Panc1 (cell line): ENCODE results near the gene AKAP13. TPM values are rescaled to one million over a fixed set of nuclear protein-coding genes. Genes with fewer than 3 reads are reported as not detected.

Experiments used
- ATAC-seq: fragments of 200-7000 bp; cut with Tn5 transposase; 2 replicates; pipeline ENCODE4 v1.9.1; 2020; ENCODE audit warnings: mild to moderate bottlenecking, moderate library complexity
- BruUV-seq: library from RNA; stranded (reverse); fragments of 400-500 nt; replicated peaks from 2 replicates; lab custom pipeline; 2021; lab: Mats Ljungman, UMichigan
- CTCF ChIA-PET: fragments of 300-600 bp; sonication (Branson Sonifier 250); formaldehyde crosslinking; loops from one replicate; lab custom pipeline; 2022; ENCODE audit warnings: antibody characterized with exemption; lab: Charles Lee
- POLR2A ChIA-PET: fragments of 300-600 bp; sonication (Branson Sonifier 250); formaldehyde crosslinking; loops from one replicate; lab custom pipeline; 2022; ENCODE audit warnings: antibody characterized with exemption; lab: Charles Lee
- DNase-seq: peaks from one replicate; pipeline ENCODE4 v3.0.0-alpha.2; 2010; ENCODE audit warnings: low read depth, low spot score
- H3K27ac ChIP-seq: 2 replicates; pipeline ENCODE4 v1.5.1; 2011; ENCODE audit warnings: mild to moderate bottlenecking, low read length, inconsistent platforms
- H3K27me3 ChIP-seq: fragments of 200-500 bp; sonication (Bioruptor generic); 2 replicates; pipeline ENCODE4 v1.6.0; 2014; ENCODE audit warnings: low read length, inconsistent platforms; ENCODE audit not compliant: control insufficient read depth, insufficient read depth
- H3K36me3 ChIP-seq: fragments of 200-500 bp; sonication (Bioruptor generic); 2 replicates; pipeline ENCODE4 v1.5.1; 2014; ENCODE audit warnings: inconsistent platforms, mild to moderate bottlenecking, low read length, moderate library complexity; ENCODE audit not compliant: control insufficient read depth, insufficient read depth
- H3K4me1 ChIP-seq: 2 replicates; pipeline ENCODE4 v1.5.1; 2011; ENCODE audit warnings: inconsistent platforms, mild to moderate bottlenecking, low read length, moderate library complexity; ENCODE audit not compliant: control insufficient read depth, insufficient read depth
- H3K4me3 ChIP-seq, 2 experiments: 2 replicates each; pipeline ENCODE4 v1.5.1; 2011 to 2012; ENCODE audit warnings: low read depth in 2 of 2, low read length in 2 of 2, mild to moderate bottlenecking in 2 of 2, inconsistent platforms in 1 of 2, moderate library complexity in 1 of 2
- H3K9me3 ChIP-seq: fragments of 200-500 bp; sonication (Bioruptor generic); 2 replicates; pipeline ENCODE4 v1.5.1; 2014; ENCODE audit warnings: low read depth, mild to moderate bottlenecking, inconsistent platforms, low read length, moderate library complexity; ENCODE audit not compliant: control insufficient read depth, insufficient read depth
- POLR2AphosphoS5 ChIP-seq: IDR thresholded peaks from 2 replicates; pipeline ENCODE4 v1.6.1; 2012; ENCODE audit warnings: mild to moderate bottlenecking, low read depth, low read length, moderate library complexity
- SIN3A ChIP-seq: IDR thresholded peaks from 2 replicates; pipeline ENCODE4 v1.6.1; 2012; ENCODE audit warnings: low read depth, mild to moderate bottlenecking, low read length, moderate library complexity, borderline replicate concordance; ENCODE audit not compliant: insufficient read depth
- TCF7L2 ChIP-seq: IDR thresholded peaks from 2 replicates; pipeline ENCODE4 v1.6.1; 2011; ENCODE audit warnings: mild to moderate bottlenecking, low read depth, low read length, inconsistent platforms
- in situ Hi-C: cut with HindIII; loops from 2 replicates; pipeline ENCODE4 v1.10.0; 2016; ENCODE audit warnings: low sequenced_read_pairs, low pct_unique_long_range_greater_than_20kb
- intact Hi-C: fragments of 100-400 bp; cut with micrococcal nuclease; formaldehyde crosslinking; loops from one replicate; pipeline ENCODE4 v1.10.0; 2022; ENCODE audit not compliant: unreplicated experiment
- total RNA-seq: library from RNA; stranded (reverse); gene quantifications from one replicate; pipeline ENCODE4 v1.2.1, GENCODE V29; 2021; ENCODE audit not compliant: unreplicated experiment
- TF ChIP-seq, protein P1 (sequence below), 2 experiments: IDR thresholded peaks; 2 replicates each; pipeline ENCODE4 v1.6.1; 2011 to 2012; ENCODE audit warnings: low read depth in 2 of 2, control low read depth in 1 of 2, low read length in 1 of 2, mild to moderate bottlenecking in 1 of 2, moderate library complexity in 1 of 2; ENCODE audit not compliant: insufficient read depth in 1 of 2
- TF ChIP-seq, protein P2 (sequence below): fragments of 450-650 bp; IDR thresholded peaks from 2 replicates; pipeline ENCODE4 v1.5.1; 2017; ENCODE audit warnings: mild to moderate bottlenecking

The AKAP13 gene
- total RNA-seq, 1 experiment from 2014 or later: 94.2 TPM

DNA sequence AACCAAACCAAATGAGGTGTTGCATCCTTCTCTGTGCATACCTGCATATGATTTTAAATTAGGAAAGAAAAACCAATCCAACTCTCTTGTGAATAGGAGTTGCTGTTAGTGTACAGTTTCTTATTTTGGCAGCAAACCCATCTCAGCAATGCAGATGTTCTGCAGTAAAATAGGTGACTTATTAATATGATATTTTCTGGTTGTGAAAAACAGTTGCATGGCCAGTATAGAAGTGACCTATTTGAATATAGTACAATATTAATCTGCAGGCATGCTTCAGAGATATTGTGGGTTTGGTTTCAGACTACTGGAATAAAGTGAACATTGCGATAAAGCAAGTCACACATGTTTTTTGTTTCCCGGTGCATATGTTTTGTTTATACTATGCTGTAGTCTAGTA, 42.2 kb downstream of the AKAP13 start:
- Histone ChIP-seq H3K4me1 (peaks cover 16% of the 10 kb centered on the region), H3K4me3 (no peak overlapping the region), H3K27me3 (no peaks in the 10 kb centered on the region), H3K27ac (no peak overlapping the region), H3K9me3 (no peaks in the 10 kb centered on the region), H3K36me3 (no peaks in the 10 kb centered on the region)
- no peak for DNase-seq
- no peak for ATAC-seq
- no TSS peak for BruUV-seq
- TF ChIP-seq, protein P1, sequence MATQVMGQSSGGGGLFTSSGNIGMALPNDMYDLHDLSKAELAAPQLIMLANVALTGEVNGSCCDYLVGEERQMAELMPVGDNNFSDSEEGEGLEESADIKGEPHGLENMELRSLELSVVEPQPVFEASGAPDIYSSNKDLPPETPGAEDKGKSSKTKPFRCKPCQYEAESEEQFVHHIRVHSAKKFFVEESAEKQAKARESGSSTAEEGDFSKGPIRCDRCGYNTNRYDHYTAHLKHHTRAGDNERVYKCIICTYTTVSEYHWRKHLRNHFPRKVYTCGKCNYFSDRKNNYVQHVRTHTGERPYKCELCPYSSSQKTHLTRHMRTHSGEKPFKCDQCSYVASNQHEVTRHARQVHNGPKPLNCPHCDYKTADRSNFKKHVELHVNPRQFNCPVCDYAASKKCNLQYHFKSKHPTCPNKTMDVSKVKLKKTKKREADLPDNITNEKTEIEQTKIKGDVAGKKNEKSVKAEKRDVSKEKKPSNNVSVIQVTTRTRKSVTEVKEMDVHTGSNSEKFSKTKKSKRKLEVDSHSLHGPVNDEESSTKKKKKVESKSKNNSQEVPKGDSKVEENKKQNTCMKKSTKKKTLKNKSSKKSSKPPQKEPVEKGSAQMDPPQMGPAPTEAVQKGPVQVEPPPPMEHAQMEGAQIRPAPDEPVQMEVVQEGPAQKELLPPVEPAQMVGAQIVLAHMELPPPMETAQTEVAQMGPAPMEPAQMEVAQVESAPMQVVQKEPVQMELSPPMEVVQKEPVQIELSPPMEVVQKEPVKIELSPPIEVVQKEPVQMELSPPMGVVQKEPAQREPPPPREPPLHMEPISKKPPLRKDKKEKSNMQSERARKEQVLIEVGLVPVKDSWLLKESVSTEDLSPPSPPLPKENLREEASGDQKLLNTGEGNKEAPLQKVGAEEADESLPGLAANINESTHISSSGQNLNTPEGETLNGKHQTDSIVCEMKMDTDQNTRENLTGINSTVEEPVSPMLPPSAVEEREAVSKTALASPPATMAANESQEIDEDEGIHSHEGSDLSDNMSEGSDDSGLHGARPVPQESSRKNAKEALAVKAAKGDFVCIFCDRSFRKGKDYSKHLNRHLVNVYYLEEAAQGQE (IDR thresholded peaks at IDR 0.05; ENCODE audit: insufficient read depth in 1 of 2, low read depth in 2 of 2, low read length in 1 of 2): no peak
- TF ChIP-seq TCF7L2: no peak
- TF ChIP-seq POLR2AphosphoS5: no peak
- TF ChIP-seq, protein P2, sequence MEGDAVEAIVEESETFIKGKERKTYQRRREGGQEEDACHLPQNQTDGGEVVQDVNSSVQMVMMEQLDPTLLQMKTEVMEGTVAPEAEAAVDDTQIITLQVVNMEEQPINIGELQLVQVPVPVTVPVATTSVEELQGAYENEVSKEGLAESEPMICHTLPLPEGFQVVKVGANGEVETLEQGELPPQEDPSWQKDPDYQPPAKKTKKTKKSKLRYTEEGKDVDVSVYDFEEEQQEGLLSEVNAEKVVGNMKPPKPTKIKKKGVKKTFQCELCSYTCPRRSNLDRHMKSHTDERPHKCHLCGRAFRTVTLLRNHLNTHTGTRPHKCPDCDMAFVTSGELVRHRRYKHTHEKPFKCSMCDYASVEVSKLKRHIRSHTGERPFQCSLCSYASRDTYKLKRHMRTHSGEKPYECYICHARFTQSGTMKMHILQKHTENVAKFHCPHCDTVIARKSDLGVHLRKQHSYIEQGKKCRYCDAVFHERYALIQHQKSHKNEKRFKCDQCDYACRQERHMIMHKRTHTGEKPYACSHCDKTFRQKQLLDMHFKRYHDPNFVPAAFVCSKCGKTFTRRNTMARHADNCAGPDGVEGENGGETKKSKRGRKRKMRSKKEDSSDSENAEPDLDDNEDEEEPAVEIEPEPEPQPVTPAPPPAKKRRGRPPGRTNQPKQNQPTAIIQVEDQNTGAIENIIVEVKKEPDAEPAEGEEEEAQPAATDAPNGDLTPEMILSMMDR: no peak
- TF ChIP-seq SIN3A: no peak
- ChIA-PET CTCF (no interaction called here), POLR2A (no interaction called here)
- in situ Hi-C loops: no loop called here
- intact Hi-C loops: no loop called here

DNA sequence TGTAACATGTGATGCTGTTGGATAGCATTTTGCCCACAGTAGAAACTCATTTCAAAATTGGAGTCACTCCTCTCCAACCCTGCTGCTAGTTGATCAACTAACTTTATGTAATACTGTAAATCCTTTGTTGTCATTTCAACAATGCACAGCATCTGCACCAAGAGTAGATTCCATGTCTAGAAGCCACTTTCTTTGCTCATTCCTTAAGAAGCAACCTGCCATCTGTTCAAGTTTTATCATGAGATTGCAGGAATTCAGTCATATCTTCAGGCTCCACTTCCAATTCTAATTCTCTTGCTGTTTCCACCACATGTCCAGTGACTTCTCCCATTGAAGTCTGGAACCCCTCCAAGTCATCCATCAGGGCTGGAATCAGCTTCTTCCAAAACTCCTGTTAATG, 42.9 kb downstream of the AKAP13 start:
- Histone ChIP-seq H3K4me1 (peaks cover 16% of the 10 kb centered on the region), H3K4me3 (no peak overlapping the region), H3K9me3 (no peaks in the 10 kb centered on the region), H3K36me3 (no peaks in the 10 kb centered on the region), H3K27me3 (no peaks in the 10 kb centered on the region), H3K27ac (no peak overlapping the region)
- intact Hi-C loops (no loop called here), in situ Hi-C loops (no loop called here)
- DNase-seq: no peak
- no peak for ATAC-seq
- TF ChIP-seq, protein P2: no peak
- no peak for TF ChIP-seq POLR2AphosphoS5
- TF ChIP-seq, protein P1 (IDR thresholded peaks at IDR 0.05; ENCODE audit: insufficient read depth in 1 of 2, low read depth in 2 of 2, low read length in 1 of 2): no peak
- TF ChIP-seq SIN3A: no peak
- no peak for TF ChIP-seq TCF7L2
- ChIA-PET POLR2A (no interaction called here), CTCF (no interaction called here)
- no TSS peak for BruUV-seq
